Hepatocyte (in vitro differentiated cells): ENCODE results near the gene RNASE1. TPM values are rescaled to one million over a fixed set of nuclear protein-coding genes. Genes with fewer than 3 reads are reported as not detected.

Experiments used
- DNase-seq: peaks from one replicate; pipeline ENCODE4 v3.0.0-alpha.2; 2016; ENCODE audit warnings: low spot score
- H2AFZ ChIP-seq: fragments of 200-600 bp; sonication (generic); 2 replicates; pipeline ENCODE4 v1.6.0; 2016; ENCODE audit warnings: antibody characterized with exemption, mild to moderate bottlenecking
- H3K27ac ChIP-seq: fragments of 200-600 bp; sonication (generic); 2 replicates; pipeline ENCODE4 v1.5.1; 2016; ENCODE audit warnings: mild to moderate bottlenecking
- H3K27me3 ChIP-seq: fragments of 200-600 bp; sonication (generic); 2 replicates; pipeline ENCODE4 v1.6.1; 2016
- H3K36me3 ChIP-seq: fragments of 200-600 bp; sonication (generic); replicated peaks from 2 replicates; pipeline ENCODE4 v1.5.1; 2016; ENCODE audit warnings: low read depth; ENCODE audit not compliant: insufficient read depth
- H3K4me1 ChIP-seq: fragments of 200-600 bp; sonication (generic); 2 replicates; pipeline ENCODE4 v1.5.1; 2016; ENCODE audit warnings: mild to moderate bottlenecking, moderate library complexity; ENCODE audit not compliant: insufficient read depth
- H3K4me2 ChIP-seq: fragments of 200-600 bp; sonication (generic); 2 replicates; pipeline ENCODE4 v1.6.0; 2016
- H3K4me3 ChIP-seq: fragments of 200-600 bp; sonication (generic); 2 replicates; pipeline ENCODE4 v1.5.1; 2016; ENCODE audit warnings: mild to moderate bottlenecking
- H3K79me2 ChIP-seq: fragments of 200-600 bp; sonication (generic); 2 replicates; pipeline ENCODE4 v1.6.0; 2017; ENCODE audit warnings: mild to moderate bottlenecking
- H3K9me2 ChIP-seq: fragments of 200-600 bp; sonication (generic); replicated peaks from 2 replicates; pipeline ENCODE4 v1.6.0; 2017; ENCODE audit warnings: mild to moderate bottlenecking; ENCODE audit not compliant: insufficient read depth
- H3K9me3 ChIP-seq: fragments of 200-600 bp; sonication (generic); 2 replicates; pipeline ENCODE4 v1.5.1; 2016; ENCODE audit warnings: low read depth, mild to moderate bottlenecking
- H4K20me1 ChIP-seq: fragments of 200-600 bp; sonication (generic); 2 replicates; pipeline ENCODE4 v1.6.0; 2016; ENCODE audit warnings: mild to moderate bottlenecking; ENCODE audit not compliant: insufficient read depth, poor library complexity, severe bottlenecking
- CTCF ChIP-seq: fragments of 200-600 bp; sonication (generic); IDR thresholded peaks from 2 replicates; pipeline ENCODE4 v1.5.1; 2016; ENCODE audit warnings: antibody characterized with exemption, mild to moderate bottlenecking; ENCODE audit not compliant: poor library complexity
- EZH2 ChIP-seq: fragments of 200-600 bp; sonication (generic); IDR thresholded peaks from 2 replicates; pipeline ENCODE4 v1.6.1; 2016; ENCODE audit warnings: antibody characterized with exemption, mild to moderate bottlenecking, borderline replicate concordance
- EZH2phosphoT487 ChIP-seq: fragments of 200-600 bp; sonication (generic); IDR thresholded peaks from one replicate; pipeline ENCODE4 v1.6.1; 2018; ENCODE audit warnings: antibody characterized with exemption, mild to moderate bottlenecking, low read depth, moderate library complexity; ENCODE audit not compliant: unreplicated experiment, severe bottlenecking
- WGBS: methylation state at CpG from one replicate; pipeline ENCODE4 v1.1.6; 2016; ENCODE audit warnings: low lambda C conversion rate; ENCODE audit errors: missing lambda C conversion rate; 5-methylcytosine and 5-hydroxymethylcytosine counted together
- polyA plus RNA-seq: library from polyadenylated mRNA; unstranded; fragments of >200 nt; fragmentation: Nextera tagmentation; extraction: Ambion mirVana; gene quantifications from 2 replicates; pipeline ENCODE4 v1.2.1, GENCODE V29; 2016
- total RNA-seq: library from RNA; depleted of rRNA; stranded (reverse); fragments of >200 nt; gene quantifications from 2 replicates; pipeline ENCODE4 v1.2.3, GENCODE V29; 2014

The RNASE1 gene
- total and polyA plus RNA-seq, 2 experiments from 2014 or later: 61.0 to 135 TPM

GRCh38 chr14:20846560-20846959, 43.9 kb upstream of the RNASE1 start:
- Histone ChIP-seq H3K36me3 (no peaks in the 10 kb centered on the region), H3K79me2 (no peaks in the 10 kb centered on the region), H4K20me1 (no peaks in the 10 kb centered on the region), H3K4me2 (no peak overlapping the region), H2AFZ (no peak overlapping the region), H3K9me3 (no peaks in the 10 kb centered on the region), H3K4me1 (peaks cover 8% of the 10 kb centered on the region), H3K27me3 (no peaks in the 10 kb centered on the region), H3K9me2 (no peaks in the 10 kb centered on the region), H3K4me3 (no peak overlapping the region), H3K27ac (no peak overlapping the region)
- WGBS: 92% methylated on average over 6 of the region's 6 CpGs
- TF ChIP-seq EZH2phosphoT487 (no peak), EZH2 (no peak), CTCF (no peak)
- DNase-seq: no peak

GRCh38 chr14:20841096-20841495, 38.5 kb upstream of the RNASE1 start:
- no peaks in the 10 kb centered on the region for H4K20me1 ChIP-seq
- no peak overlapping the region for H3K4me3 ChIP-seq
- H3K36me3 ChIP-seq: no peaks in the 10 kb centered on the region
- no peaks in the 10 kb centered on the region for H3K79me2 ChIP-seq
- no peak overlapping the region for H2AFZ ChIP-seq
- no peaks in the 10 kb centered on the region for H3K9me3 ChIP-seq
- H3K9me2 ChIP-seq: no peaks in the 10 kb centered on the region
- DNase-seq: no peak
- no peak overlapping the region for H3K4me2 ChIP-seq
- TF ChIP-seq EZH2 (no peak), EZH2phosphoT487 (no peak), CTCF (no peak)
- no peak overlapping the region for H3K27ac ChIP-seq
- peaks cover 2% of the 10 kb centered on the region for H3K4me1 ChIP-seq
- H3K27me3 ChIP-seq: no peaks in the 10 kb centered on the region

GRCh38 chr14:20837831-20838230, 35.2 kb upstream of the RNASE1 start:
- no peaks in the 10 kb centered on the region for H4K20me1 ChIP-seq
- no peak overlapping the region for H3K4me2 ChIP-seq
- DNase-seq: no peak
- no peaks in the 10 kb centered on the region for H3K9me3 ChIP-seq
- H2AFZ ChIP-seq: no peak overlapping the region
- H3K4me3 ChIP-seq: no peak overlapping the region
- H3K79me2 ChIP-seq: no peaks in the 10 kb centered on the region
- no peaks in the 10 kb centered on the region for H3K9me2 ChIP-seq
- TF ChIP-seq EZH2phosphoT487 (no peak), CTCF (no peak)
- no peak overlapping the region for H3K27ac ChIP-seq
- peaks cover 2% of the 10 kb centered on the region for H3K4me1 ChIP-seq
- no peaks in the 10 kb centered on the region for H3K36me3 ChIP-seq
- H3K27me3 ChIP-seq: no peaks in the 10 kb centered on the region
- 48% methylated on average over 3 of the region's 3 CpGs for WGBS
